WTC11 (cell line): Measurements from ENCODE around the gene PPP2R2C. TPM values are rescaled to one million over a fixed set of nuclear protein-coding genes. Genes with fewer than 3 reads are reported as not detected.

ENCODE experiments used
- ATAC-seq: fragments of 200-7000 bp; cut with Tn5 transposase; 2 replicates; pipeline ENCODE4 v1.10.0; 2021; ENCODE audit warnings: mild to moderate bottlenecking, moderate library complexity
- CTCF ChIA-PET: fragments of 300-600 bp; sonication (Branson Sonifier 250); formaldehyde crosslinking; loops from one replicate; lab custom pipeline; 2021; ENCODE audit warnings: antibody characterized with exemption; lab: Charles Lee
- POLR2A ChIA-PET: fragments of 350-600 bp; sonication (Branson Sonifier 250); formaldehyde crosslinking; loops from one replicate; lab custom pipeline; 2021; ENCODE audit warnings: antibody characterized with exemption; lab: Charles Lee
- DNase-seq: peaks from one replicate; pipeline ENCODE4 v3.0.0; 2021; ENCODE audit warnings: low spot score
- H3K27ac Mint-ChIP-seq: 2 replicates; pipeline ENCODE4 v1.8.0; 2021; ENCODE audit warnings: mixed read lengths
- H3K27me3 Mint-ChIP-seq: 2 replicates; pipeline ENCODE4 v1.8.0; 2021; ENCODE audit warnings: low read depth, mild to moderate bottlenecking, moderate library complexity, mixed read lengths
- H3K36me3 Mint-ChIP-seq: 2 replicates; pipeline ENCODE4 v1.8.0; 2021; ENCODE audit warnings: mixed read lengths
- H3K4me1 Mint-ChIP-seq: 2 replicates; pipeline ENCODE4 v1.8.0; 2022; ENCODE audit warnings: mixed read lengths
- H3K4me3 Mint-ChIP-seq: 2 replicates; pipeline ENCODE4 v1.8.0; 2021; ENCODE audit warnings: mild to moderate bottlenecking, moderate library complexity, mixed read lengths
- H3K9me3 Mint-ChIP-seq: 2 replicates; pipeline ENCODE4 v1.8.0; 2021; ENCODE audit warnings: mixed read lengths
- ATF3 ChIP-seq: sonication (generic); formaldehyde crosslinking; conservative IDR thresholded peaks from 2 replicates; pipeline ENCODE4 v1.8.1; 2022; ENCODE audit warnings: mild to moderate bottlenecking, missing genetic modification reagents
- ATF6 ChIP-seq: sonication (generic); formaldehyde crosslinking; IDR thresholded peaks from 2 replicates; pipeline ENCODE4 v1.8.1; 2023; ENCODE audit warnings: mild to moderate bottlenecking, missing genetic modification reagents
- CBFB ChIP-seq: sonication (generic); formaldehyde crosslinking; IDR thresholded peaks from 2 replicates; pipeline ENCODE4 v1.8.1; 2022; ENCODE audit warnings: mild to moderate bottlenecking, low read depth, missing genetic modification reagents
- CREB1 ChIP-seq: sonication (generic); formaldehyde crosslinking; IDR thresholded peaks from 2 replicates; pipeline ENCODE4 v1.8.0; 2023; ENCODE audit warnings: mild to moderate bottlenecking, missing genetic modification reagents
- CREM ChIP-seq: sonication (generic); formaldehyde crosslinking; IDR thresholded peaks from 2 replicates; pipeline ENCODE4 v1.8.1; 2022; ENCODE audit warnings: mild to moderate bottlenecking, missing genetic modification reagents, moderate library complexity
- CTCF ChIP-seq: fragments of 200-600 bp; IDR thresholded peaks from 2 replicates; pipeline ENCODE4 v1.8.0; 2022; ENCODE audit warnings: antibody characterized with exemption
- E2F5 ChIP-seq: sonication (generic); formaldehyde crosslinking; IDR thresholded peaks from 2 replicates; pipeline ENCODE4 v1.8.1; 2022; ENCODE audit warnings: mild to moderate bottlenecking, moderate library complexity, missing genetic modification reagents
- ELF4 ChIP-seq: sonication (generic); formaldehyde crosslinking; IDR thresholded peaks from 2 replicates; pipeline ENCODE4 v1.8.1; 2022; ENCODE audit warnings: low read depth, mild to moderate bottlenecking, moderate library complexity, missing genetic modification reagents
- EMX1 ChIP-seq: fragments of 250-450 bp; sonication (Bioruptor Pico); IDR thresholded peaks from 2 replicates; pipeline ENCODE4 v1.8.0; 2021; ENCODE audit warnings: mild to moderate bottlenecking
- ERG ChIP-seq: fragments of 250-450 bp; sonication (Bioruptor Pico); IDR thresholded peaks from 2 replicates; pipeline ENCODE4 v1.8.0; 2021; ENCODE audit warnings: mild to moderate bottlenecking
- ESRRA ChIP-seq: sonication (generic); formaldehyde crosslinking; IDR thresholded peaks from 2 replicates; pipeline ENCODE4 v1.8.1; 2022; ENCODE audit warnings: mild to moderate bottlenecking, missing genetic modification reagents, borderline replicate concordance
- ETV6 ChIP-seq: sonication (generic); formaldehyde crosslinking; IDR thresholded peaks from 2 replicates; pipeline ENCODE4 v1.8.1; 2022; ENCODE audit warnings: mild to moderate bottlenecking, missing genetic modification reagents
- FOXP1 ChIP-seq: sonication (generic); formaldehyde crosslinking; IDR thresholded peaks from 2 replicates; pipeline ENCODE4 v1.8.0; 2022; ENCODE audit warnings: missing genetic modification reagents, mild to moderate bottlenecking, moderate library complexity, borderline replicate concordance
- HMGA2 ChIP-seq: fragments of 250-450 bp; sonication (Bioruptor Pico); IDR thresholded peaks from 2 replicates; pipeline ENCODE4 v1.4.0; 2021; ENCODE audit warnings: mild to moderate bottlenecking, moderate library complexity
- HMGXB4 ChIP-seq: sonication (generic); formaldehyde crosslinking; IDR thresholded peaks from 2 replicates; pipeline ENCODE4 v1.8.1; 2023; ENCODE audit warnings: mild to moderate bottlenecking, moderate library complexity, missing genetic modification reagents
- KAT7 ChIP-seq: sonication (generic); formaldehyde crosslinking; IDR thresholded peaks from 2 replicates; pipeline ENCODE4 v1.8.1; 2023; ENCODE audit warnings: missing genetic modification reagents, mild to moderate bottlenecking, borderline replicate concordance
- MLX ChIP-seq: sonication (generic); formaldehyde crosslinking; IDR thresholded peaks from 2 replicates; pipeline ENCODE4 v1.8.1; 2023; ENCODE audit warnings: mild to moderate bottlenecking, missing genetic modification reagents, moderate library complexity
- MXD4 ChIP-seq: fragments of 250-450 bp; sonication (Bioruptor Pico); IDR thresholded peaks from 2 replicates; pipeline ENCODE4 v1.8.0; 2021; ENCODE audit warnings: mild to moderate bottlenecking, moderate library complexity, borderline replicate concordance
- NFYB ChIP-seq: sonication (generic); formaldehyde crosslinking; conservative IDR thresholded peaks from 2 replicates; pipeline ENCODE4 v1.8.0; 2022; ENCODE audit warnings: low read depth, missing genetic modification reagents
- NR2C2 ChIP-seq: sonication (generic); formaldehyde crosslinking; IDR thresholded peaks from 2 replicates; pipeline ENCODE4 v1.8.0; 2022; ENCODE audit warnings: mild to moderate bottlenecking, missing genetic modification reagents
- SMAD3 ChIP-seq: sonication (generic); formaldehyde crosslinking; IDR thresholded peaks from 2 replicates; pipeline ENCODE4 v1.8.0; 2022; ENCODE audit warnings: missing genetic modification reagents, mild to moderate bottlenecking, borderline replicate concordance
- SP1 ChIP-seq: sonication (generic); formaldehyde crosslinking; conservative IDR thresholded peaks from 2 replicates; pipeline ENCODE4 v1.8.1; 2022; ENCODE audit warnings: missing genetic modification reagents
- ZNF317 ChIP-seq: sonication (generic); formaldehyde crosslinking; IDR thresholded peaks from 2 replicates; pipeline ENCODE4 v1.8.1; 2023; ENCODE audit warnings: low read depth, mild to moderate bottlenecking, moderate library complexity, missing genetic modification reagents, borderline replicate concordance
- ZNF416 ChIP-seq: fragments of 250-450 bp; sonication (Bioruptor Pico); IDR thresholded peaks from 2 replicates; pipeline ENCODE4 v1.9.0; 2021; ENCODE audit warnings: mild to moderate bottlenecking, inconsistent platforms
- ZNF423 ChIP-seq: fragments of 250-450 bp; sonication (Bioruptor Pico); IDR thresholded peaks from 2 replicates; pipeline ENCODE4 v2.1.2; 2022; ENCODE audit warnings: mild to moderate bottlenecking, moderate library complexity
- ZNF512 ChIP-seq: sonication (generic); formaldehyde crosslinking; IDR thresholded peaks from 2 replicates; pipeline ENCODE4 v1.8.1; 2022; ENCODE audit warnings: missing genetic modification reagents, borderline replicate concordance
- total RNA-seq: library from RNA; stranded (reverse); gene quantifications from 3 replicates; pipeline ENCODE4 v1.2.3, GENCODE V29; 2021

The PPP2R2C gene
- total RNA-seq, 1 experiment from 2014 or later: 11.5 TPM

GRCh38 chr4:6384541-6384940, 87.9 kb downstream of the PPP2R2C start (continued):
- no peak for TF ChIP-seq E2F5 (CRISPR knock-in tag)
- no peak for TF ChIP-seq ELF4 (CRISPR knock-in tag)
- no peak for TF ChIP-seq SP1
- TF ChIP-seq HMGXB4 (CRISPR knock-in tag): no peak
- TF ChIP-seq CBFB (CRISPR knock-in tag): no peak
- no peak for TF ChIP-seq ZNF512
- TF ChIP-seq MLX (CRISPR knock-in tag): no peak
- TF ChIP-seq ZNF416 (CRISPR knock-in tag): no peak
- no peak for TF ChIP-seq ETV6 (CRISPR knock-in tag)
- TF ChIP-seq ZNF317 (CRISPR knock-in tag): no peak
- TF ChIP-seq CREB1 (CRISPR knock-in tag): no peak
- TF ChIP-seq CREM (CRISPR knock-in tag): no peak
- TF ChIP-seq SMAD3 (CRISPR knock-in tag): no peak

- peaks cover 12% of the 10 kb centered on the region for H3K4me1 Mint-ChIP-seq
- H3K9me3 Mint-ChIP-seq: no peaks in the 10 kb centered on the region
- no peak overlapping the region for H3K4me3 Mint-ChIP-seq
- no peak for DNase-seq
- no peak overlapping the region for H3K27ac Mint-ChIP-seq
- CTCF ChIA-PET: no interaction called here
- no peak for ATAC-seq
- H3K36me3 Mint-ChIP-seq: no peaks in the 10 kb centered on the region
- H3K27me3 Mint-ChIP-seq: no peaks in the 10 kb centered on the region
- POLR2A ChIA-PET: no interaction called here
- no peak for TF ChIP-seq ERG
- no peak for TF ChIP-seq NR2C2
- TF ChIP-seq MXD4: no peak
- no peak for TF ChIP-seq FOXP1 (CRISPR knock-in tag)
- no peak for TF ChIP-seq EMX1 (CRISPR knock-in tag)
- no peak for TF ChIP-seq ETV6 (CRISPR knock-in tag)
- no peak for TF ChIP-seq ESRRA (CRISPR knock-in tag)
- TF ChIP-seq ATF6 (CRISPR knock-in tag): no peak
- no peak for TF ChIP-seq HMGA2 (CRISPR knock-in tag)
- TF ChIP-seq KAT7 (CRISPR knock-in tag): no peak
- no peak for TF ChIP-seq ATF3 (CRISPR knock-in tag)
- TF ChIP-seq ZNF423: no peak
- no peak for TF ChIP-seq NFYB (CRISPR knock-in tag)
- TF ChIP-seq CTCF: no peak
These were observed 88.5 kb downstream of the PPP2R2C start for GRCh38 chr4:6383929-6384328.
